HepG2 (cell line): ENCODE results near the gene OGFR. TPM values are rescaled to one million over a fixed set of nuclear protein-coding genes. Genes with fewer than 3 reads are reported as not detected.

Experiments
- SIX4 ChIP-seq: sonication (generic); formaldehyde crosslinking; IDR thresholded peaks from 2 replicates; pipeline ENCODE4 v1.4.0; 2020; ENCODE audit warnings: missing genetic modification reagents
- ZFP36 ChIP-seq: fragments of 150-350 bp; IDR thresholded peaks from 2 replicates; pipeline ENCODE4 v1.6.1; 2018; ENCODE audit warnings: borderline replicate concordance, low read length, low read depth; ENCODE audit not compliant: partially characterized antibody
- ZNF101 ChIP-seq: sonication (generic); formaldehyde crosslinking; IDR thresholded peaks from 2 replicates; pipeline ENCODE4 v1.4.0; 2020; ENCODE audit warnings: mild to moderate bottlenecking, low read depth, missing genetic modification reagents, borderline replicate concordance
- ZNF556 ChIP-seq: sonication (generic); formaldehyde crosslinking; IDR thresholded peaks from 2 replicates; pipeline ENCODE4 v1.4.0; 2020; ENCODE audit warnings: mild to moderate bottlenecking, missing genetic modification reagents, borderline replicate concordance
- ZNF781 ChIP-seq: sonication (generic); formaldehyde crosslinking; IDR thresholded peaks from 2 replicates; pipeline ENCODE4 v1.5.1; 2020; ENCODE audit warnings: borderline replicate concordance, mild to moderate bottlenecking, missing genetic modification reagents; ENCODE audit errors: not compliant biosample characterization
- polyA plus RNA-seq, 8 experiments: library from polyadenylated mRNA; depleted of rRNA in 3 of 8; stranded (reverse) in 7 of 8; unstranded in 1 of 8; fragments of >200 nt; fragmentation: Illumina TruSeq in 4 of 8; extraction: Trizol in 4 of 8; gene quantifications; 2 replicates each; pipeline versions ENCODE4 v1.2.1 to v1.2.3, GENCODE V29; 2011 to 2016; ENCODE audit warnings: low read depth in 4 of 8, missing spikeins in 1 of 8, mixed read lengths in 1 of 8; ENCODE audit not compliant: insufficient read depth in 1 of 8
- total RNA-seq, 5 experiments: library from RNA; depleted of rRNA; stranded (reverse); fragments of >200 nt; fragmentation: Illumina TruSeq; extraction: Trizol; gene quantifications; 2 replicates each; pipeline ENCODE4 v1.2.3, GENCODE V29; 2016; ENCODE audit warnings: low read depth in 1 of 5
- TF ChIP-seq, protein P1 (sequence below): sonication (generic); formaldehyde crosslinking; IDR thresholded peaks from 2 replicates; pipeline ENCODE4 v1.4.0; 2020; ENCODE audit warnings: missing genetic modification reagents

The OGFR gene
- total and polyA plus RNA-seq, 2 of the 13 experiments (the other 11 are each of a cell fraction or from before 2014, with no cell fraction given): 47.7 to 81.8 TPM

DNA sequence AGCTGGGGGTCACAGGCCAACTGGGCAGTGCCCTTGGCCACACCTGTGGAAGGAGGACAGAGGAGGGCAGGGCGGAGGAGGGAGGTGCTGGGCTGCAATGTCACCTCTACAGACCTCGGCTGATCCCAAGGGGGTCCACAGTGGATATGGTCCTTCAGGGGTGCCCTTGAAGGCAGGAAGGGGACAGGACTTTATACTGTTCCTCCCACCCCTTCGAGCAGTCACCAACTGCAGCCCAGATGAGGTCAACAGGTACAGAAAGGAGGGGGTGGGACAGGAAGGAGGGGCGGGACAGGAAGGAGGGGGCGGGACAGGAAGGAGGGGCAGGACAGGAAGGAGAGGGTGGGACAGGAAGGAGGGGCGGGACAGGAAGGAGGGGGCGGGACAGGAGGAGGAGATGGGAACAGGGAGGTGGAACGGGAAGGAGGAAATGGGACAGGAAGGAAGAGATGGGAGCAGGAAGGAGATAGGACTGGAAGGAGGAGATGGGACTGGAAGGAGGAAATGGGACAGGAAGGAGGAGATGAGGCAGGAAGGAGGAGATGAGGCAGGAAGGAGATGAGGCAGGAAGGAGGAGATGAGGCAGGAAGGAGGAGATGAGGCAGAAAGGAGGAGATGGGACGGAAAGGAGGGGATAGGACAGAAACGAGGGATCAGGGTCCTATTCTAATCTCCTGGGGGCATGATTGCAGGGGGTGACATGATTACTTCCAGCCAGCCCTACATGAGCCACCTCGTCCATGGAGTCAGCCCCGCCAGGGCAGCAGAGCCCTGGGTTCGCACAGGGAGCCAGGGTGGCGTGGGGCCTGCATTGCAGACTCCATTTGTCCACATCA is 27.7 kb upstream of the OGFR start (continued):
- TF ChIP-seq, protein P1, sequence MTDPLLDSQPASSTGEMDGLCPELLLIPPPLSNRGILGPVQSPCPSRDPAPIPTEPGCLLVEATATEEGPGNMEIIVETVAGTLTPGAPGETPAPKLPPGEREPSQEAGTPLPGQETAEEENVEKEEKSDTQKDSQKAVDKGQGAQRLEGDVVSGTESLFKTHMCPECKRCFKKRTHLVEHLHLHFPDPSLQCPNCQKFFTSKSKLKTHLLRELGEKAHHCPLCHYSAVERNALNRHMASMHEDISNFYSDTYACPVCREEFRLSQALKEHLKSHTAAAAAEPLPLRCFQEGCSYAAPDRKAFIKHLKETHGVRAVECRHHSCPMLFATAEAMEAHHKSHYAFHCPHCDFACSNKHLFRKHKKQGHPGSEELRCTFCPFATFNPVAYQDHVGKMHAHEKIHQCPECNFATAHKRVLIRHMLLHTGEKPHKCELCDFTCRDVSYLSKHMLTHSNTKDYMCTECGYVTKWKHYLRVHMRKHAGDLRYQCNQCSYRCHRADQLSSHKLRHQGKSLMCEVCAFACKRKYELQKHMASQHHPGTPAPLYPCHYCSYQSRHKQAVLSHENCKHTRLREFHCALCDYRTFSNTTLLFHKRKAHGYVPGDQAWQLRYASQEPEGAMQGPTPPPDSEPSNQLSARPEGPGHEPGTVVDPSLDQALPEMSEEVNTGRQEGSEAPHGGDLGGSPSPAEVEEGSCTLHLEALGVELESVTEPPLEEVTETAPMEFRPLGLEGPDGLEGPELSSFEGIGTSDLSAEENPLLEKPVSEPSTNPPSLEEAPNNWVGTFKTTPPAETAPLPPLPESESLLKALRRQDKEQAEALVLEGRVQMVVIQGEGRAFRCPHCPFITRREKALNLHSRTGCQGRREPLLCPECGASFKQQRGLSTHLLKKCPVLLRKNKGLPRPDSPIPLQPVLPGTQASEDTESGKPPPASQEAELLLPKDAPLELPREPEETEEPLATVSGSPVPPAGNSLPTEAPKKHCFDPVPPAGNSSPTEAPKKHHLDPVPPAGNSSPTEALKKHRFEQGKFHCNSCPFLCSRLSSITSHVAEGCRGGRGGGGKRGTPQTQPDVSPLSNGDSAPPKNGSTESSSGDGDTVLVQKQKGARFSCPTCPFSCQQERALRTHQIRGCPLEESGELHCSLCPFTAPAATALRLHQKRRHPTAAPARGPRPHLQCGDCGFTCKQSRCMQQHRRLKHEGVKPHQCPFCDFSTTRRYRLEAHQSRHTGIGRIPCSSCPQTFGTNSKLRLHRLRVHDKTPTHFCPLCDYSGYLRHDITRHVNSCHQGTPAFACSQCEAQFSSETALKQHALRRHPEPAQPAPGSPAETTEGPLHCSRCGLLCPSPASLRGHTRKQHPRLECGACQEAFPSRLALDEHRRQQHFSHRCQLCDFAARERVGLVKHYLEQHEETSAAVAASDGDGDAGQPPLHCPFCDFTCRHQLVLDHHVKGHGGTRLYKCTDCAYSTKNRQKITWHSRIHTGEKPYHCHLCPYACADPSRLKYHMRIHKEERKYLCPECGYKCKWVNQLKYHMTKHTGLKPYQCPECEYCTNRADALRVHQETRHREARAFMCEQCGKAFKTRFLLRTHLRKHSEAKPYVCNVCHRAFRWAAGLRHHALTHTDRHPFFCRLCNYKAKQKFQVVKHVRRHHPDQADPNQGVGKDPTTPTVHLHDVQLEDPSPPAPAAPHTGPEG: no peak
- TF ChIP-seq ZNF781 (CRISPR knock-in tag) (no peak), ZFP36 (no peak), ZNF556 (CRISPR knock-in tag) (no peak), SIX4 (CRISPR knock-in tag) (no peak), ZNF101 (CRISPR knock-in tag) (no peak)
